NCI-H748 treated with DMSO at 0.1 percent for 48 hours (cell line): ENCODE data around the gene MFAP2.

Source experiments
- DNase-seq: peaks from one replicate; lab custom pipeline; 2025; lab: John Stamatoyannopoulos, UW

MFAP2 gene

GRCh38 chr1:17007121-17007520 lies 26.7 kb upstream of the MFAP2 start:
- DNase-seq, result no peak

DNA sequence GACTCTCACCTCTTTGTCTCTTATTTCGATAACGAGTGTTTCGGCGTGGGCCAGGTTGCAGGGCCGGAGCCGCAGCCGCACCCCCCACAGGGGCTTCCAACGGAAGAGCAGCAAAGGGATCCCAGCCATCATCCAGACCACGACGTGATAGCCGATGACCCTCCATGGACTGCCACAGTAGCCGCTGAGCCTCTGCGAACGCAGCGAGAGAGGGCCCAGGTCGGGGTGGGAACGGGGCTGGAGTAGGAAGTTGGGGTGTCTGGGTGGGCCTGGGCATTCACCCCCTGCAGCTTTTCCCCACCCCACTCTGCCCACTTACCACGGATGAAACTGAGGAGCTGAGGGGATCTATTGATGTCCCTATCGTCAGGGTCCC lies 24.9 kb upstream of the MFAP2 start:
- DNase-seq, result no peak

GRCh38 chr1:17004466-17005364 lies 24.3 kb upstream of the MFAP2 start:
- no peak for DNase-seq

DNA sequence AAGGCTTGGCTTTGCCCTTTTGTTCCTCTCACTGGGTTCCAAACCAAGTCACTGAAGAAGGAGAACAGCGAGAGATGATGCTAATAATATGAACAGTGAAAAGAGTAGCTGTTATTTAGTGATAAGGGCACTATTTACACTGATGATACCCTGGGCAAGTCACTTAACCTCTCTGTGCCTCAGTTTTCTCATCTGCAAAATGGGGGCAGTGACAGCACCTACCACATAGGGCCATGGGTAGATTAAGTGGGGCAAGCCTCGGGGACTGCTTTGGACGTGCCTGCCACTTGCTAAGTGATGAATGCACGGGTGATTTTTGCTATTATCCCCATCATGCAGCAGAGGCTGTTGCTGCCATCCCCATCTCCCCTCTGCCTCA lies 22.1 kb upstream of the MFAP2 start:
- no peak for DNase-seq

GRCh38 chr1:17001760-17002523 lies 21.5 kb upstream of the MFAP2 start:
- no peak for DNase-seq

DNA sequence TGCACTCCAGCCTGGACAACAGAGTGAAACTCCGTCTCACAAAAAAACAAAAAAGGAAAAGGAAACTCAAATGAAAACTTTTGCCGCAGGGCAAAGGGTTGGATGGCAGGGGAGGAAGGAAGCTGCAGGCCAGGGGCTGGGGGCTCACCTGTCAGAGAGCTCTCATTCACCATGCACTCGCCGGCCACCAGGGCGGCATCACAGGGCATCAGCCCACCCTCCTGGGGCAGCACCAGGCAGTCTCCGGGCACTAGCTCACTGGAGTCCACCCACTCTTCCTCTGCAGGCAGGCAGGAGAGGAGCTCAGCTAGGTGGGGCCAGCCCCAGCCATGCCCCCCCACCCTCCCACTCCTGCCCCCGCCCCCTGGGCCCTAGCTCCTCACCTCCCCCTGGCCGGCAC lies 19.4 kb upstream of the MFAP2 start:
- DNase-seq, result no peak

DNA sequence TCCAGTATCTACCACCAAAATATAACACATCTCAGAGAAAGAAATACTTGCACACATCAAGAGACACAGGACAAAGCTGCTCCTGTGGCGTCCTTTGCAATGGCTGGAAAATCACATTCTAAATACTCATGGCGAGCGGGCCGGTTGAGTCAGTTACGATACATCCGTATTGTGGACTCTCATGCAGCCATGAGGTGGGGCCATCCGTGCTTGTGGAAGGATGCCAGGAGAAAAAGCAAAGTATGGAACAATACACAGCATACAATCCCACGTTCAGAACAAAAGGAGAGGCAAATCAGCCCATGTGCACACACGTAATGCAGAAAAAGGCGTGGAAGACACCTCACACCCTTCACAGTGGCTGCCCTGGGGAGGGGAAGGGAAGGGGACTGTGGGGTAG lies 18.2 kb upstream of the MFAP2 start:
- no peak for DNase-seq

DNA sequence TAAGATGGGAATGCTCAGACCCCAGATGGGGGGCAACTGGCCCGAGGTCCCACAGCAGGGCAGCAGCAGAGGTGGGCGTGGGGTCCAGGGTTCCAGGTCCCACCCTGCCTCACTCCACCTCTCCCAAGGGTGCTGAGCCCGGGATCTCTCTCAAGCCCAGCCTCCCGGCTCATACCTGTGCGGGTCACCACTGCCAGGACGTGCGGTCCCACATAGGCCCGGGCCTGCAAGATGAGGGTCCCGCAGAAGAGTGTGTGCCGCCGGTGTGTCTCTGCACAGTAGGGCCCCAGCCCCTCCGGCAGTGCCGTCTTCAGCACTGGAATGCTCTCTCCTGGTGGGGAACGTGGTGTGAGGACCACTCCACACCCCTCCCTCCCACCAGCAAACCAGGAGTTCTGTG lies 16.4 kb upstream of the MFAP2 start:
- DNase-seq, result no peak

- DNase-seq, result no peak
These were observed 13.2 kb upstream of the MFAP2 start for GRCh38 chr1:16993521-16994038.

DNA sequence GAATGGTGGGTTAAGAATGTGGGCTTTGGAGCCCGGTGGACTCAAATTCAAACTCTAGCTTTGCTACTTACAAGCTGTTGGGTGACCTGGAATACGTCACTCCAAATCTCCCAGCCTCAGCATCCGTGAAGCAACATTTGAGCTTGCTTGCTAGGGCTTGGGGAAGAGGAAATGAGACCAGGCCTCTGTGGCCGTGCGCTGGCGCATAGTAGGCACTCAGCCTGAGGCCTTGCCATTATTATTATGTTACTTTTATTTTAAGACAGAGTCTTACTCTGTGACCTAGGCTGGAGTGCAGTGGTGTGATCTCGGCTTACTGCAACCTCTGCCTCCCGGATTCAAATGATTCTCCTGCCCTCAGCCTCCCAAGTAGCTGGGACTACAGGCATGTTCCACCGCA lies 12.3 kb upstream of the MFAP2 start:
- DNase-seq, result no peak

DNA sequence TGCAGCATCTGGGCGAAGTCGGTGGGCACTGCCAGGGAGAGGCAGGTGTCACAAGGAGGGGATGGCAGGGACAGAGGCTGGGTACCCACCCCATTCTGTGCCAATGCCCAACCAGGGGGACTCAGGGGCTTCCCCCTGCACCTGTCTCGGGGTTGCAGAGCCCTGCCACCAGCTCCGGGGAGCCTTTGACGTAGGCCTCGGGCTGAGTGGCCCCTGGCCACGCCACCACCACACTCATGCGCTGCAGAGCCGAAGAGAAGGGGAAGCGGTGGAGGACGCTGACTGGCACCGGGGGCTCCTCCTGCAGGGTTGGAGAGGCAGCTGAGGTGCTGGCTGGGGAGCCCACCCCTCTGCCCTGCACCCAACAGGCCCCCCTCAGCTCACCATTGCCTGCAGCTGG lies 11.7 kb upstream of the MFAP2 start:
- no peak for DNase-seq

- no peak for DNase-seq
These were observed 11.2 kb upstream of the MFAP2 start for GRCh38 chr1:16991571-16991970.

GRCh38 chr1:16989676-16990391 lies 9.4 kb upstream of the MFAP2 start:
- DNase-seq, result no peak

DNA sequence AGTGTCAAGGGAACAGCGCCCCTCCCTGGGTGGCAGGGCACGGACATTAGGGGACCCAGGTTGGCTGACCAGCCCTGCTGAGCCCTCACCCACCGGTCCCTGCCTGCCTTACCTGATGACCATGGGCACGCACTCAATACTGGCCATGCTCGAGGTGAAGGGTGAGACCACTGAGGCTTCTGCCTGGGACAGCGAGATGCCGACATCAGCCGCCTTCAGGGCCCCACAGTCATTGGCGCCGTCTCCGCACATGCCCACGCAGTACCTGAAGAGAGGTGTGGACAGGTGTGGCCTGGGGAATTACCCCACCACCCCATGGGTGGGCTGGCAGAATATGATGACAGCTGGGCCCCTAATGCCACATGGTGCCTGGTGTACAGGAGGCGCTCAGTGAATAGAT lies 7.8 kb upstream of the MFAP2 start:
- DNase-seq, result no peak

GRCh38 chr1:16986962-16987361 lies 6.5 kb upstream of the MFAP2 start:
- no peak for DNase-seq

DNA sequence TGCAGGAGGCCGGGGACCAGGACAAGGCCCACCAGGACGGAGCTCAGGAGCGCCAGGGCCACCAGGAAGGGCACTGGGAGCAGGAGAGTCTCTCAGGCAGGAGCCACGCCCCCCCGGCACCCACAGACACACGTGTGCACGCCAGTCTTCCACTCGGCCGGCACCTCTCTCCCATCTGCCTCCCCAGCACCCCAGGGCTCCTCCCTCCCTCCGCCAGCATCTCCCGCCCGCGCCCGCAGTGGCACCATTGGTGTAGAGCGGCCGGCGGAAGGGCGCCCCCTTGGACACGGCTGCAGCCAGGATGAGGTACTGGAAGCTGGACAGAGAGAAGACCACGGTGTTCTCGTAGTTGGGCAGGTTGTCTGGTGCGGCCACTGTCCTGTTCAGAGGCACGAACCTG lies 6.1 kb upstream of the MFAP2 start:
- no peak for DNase-seq

DNA sequence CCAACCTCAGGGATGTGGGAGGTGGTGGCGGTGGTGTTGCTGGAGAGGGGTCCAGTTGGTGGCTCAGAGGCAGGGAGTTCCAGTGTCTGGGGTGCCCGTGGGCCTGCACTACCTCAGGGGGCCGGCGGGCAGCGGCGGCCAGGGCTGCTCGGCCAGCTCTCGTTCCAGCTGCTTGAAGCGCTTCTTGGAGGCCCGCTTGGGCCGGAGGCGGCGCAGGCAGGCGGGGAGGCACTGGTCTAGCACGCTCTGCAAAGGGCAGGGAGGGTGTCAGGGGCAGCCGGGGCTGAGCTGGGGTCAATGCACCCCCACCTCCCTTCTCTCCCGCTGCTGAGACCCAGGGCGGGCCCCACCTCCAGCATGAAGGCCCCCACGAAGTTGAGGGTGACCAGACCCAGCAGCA lies 5.7 kb upstream of the MFAP2 start:
- DNase-seq, result no peak

GRCh38 chr1:16984717-16985116 lies 4.3 kb upstream of the MFAP2 start:
- no peak for DNase-seq

- DNase-seq, result no peak
These were observed 3.2 kb upstream of the MFAP2 start for GRCh38 chr1:16983649-16984048.

DNA sequence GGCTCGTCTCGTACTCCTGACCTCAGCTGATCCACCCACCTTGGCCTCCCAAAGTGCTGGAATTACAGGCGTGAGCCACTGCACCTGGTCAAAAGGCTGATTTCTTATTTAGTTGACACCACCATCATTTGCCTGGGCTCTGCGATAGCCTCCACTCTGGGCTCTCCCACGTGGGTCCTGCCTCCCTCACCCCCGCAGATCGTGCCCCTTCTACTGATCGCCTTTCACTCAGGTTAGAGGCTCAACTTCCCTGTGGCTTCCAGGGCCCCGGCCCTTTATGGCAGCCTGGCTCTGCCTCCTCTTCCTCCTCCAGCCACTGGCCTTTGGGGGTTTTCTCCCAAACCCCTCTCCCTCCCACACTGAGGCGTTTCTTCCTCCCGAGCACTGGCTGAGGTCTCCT lies 2.5 kb upstream of the MFAP2 start:
- DNase-seq, result no peak

- no peak for DNase-seq
These were observed 939 bp upstream of the MFAP2 start for GRCh38 chr1:16981269-16981849.
